Suprapubic skin (tissue), 4 donors: ENCODE results near the gene MDN1.

Experiments
- CTCF ChIP-seq, 2 donors: fragments of 200-600 bp in 1 of 2; fragments of 450-650 bp in 1 of 2; sonication (generic) in 1 of 2; IDR thresholded peaks; one replicate each; pipeline ENCODE4 v1.5.1; 2016 to 2019; ENCODE audit warnings: antibody characterized with exemption in 2 of 2, mild to moderate bottlenecking in 1 of 2, moderate library complexity in 1 of 2
- EP300 ChIP-seq: sonication (generic); formaldehyde crosslinking; IDR thresholded peaks from one replicate; pipeline ENCODE4 v1.6.1; 2017; ENCODE audit warnings: antibody characterized with exemption
- POLR2A ChIP-seq, 2 donors: fragments of 450-650 bp; IDR thresholded peaks; one replicate each; pipeline ENCODE4 v1.6.1; 2017; ENCODE audit warnings: antibody characterized with exemption in 2 of 2, mild to moderate bottlenecking in 2 of 2, moderate library complexity in 2 of 2
- POLR2AphosphoS5 ChIP-seq, 3 donors: sonication (generic); formaldehyde crosslinking; IDR thresholded peaks; one replicate each; pipeline ENCODE4 v1.6.1; 2017; ENCODE audit warnings: antibody characterized with exemption in 3 of 3

- TF ChIP-seq CTCF (IDR thresholded peaks at IDR 0.05) (no peak), POLR2A (IDR thresholded peaks at IDR 0.05) (no peak), POLR2AphosphoS5 (IDR thresholded peaks at IDR 0.05) (no peak), EP300 (no peak)
Measured at GRCh38 chr6:89707766-89708165, 111.8 kb downstream of the MDN1 start.
